K562 (cell line): Measurements from ENCODE around the gene FAM174B. TPM values are rescaled to one million over a fixed set of nuclear protein-coding genes. Genes with fewer than 3 reads are reported as not detected.

ENCODE experiments used
- BRD9 ChIP-seq: fragments of 450-650 bp; IDR thresholded peaks from 2 replicates; pipeline ENCODE4 v1.6.1; 2018; ENCODE audit warnings: low read depth; ENCODE audit not compliant: partially characterized antibody
- EHMT2 ChIP-seq: fragments of 450-650 bp; IDR thresholded peaks from 2 replicates; pipeline ENCODE4 v1.6.1; 2018; ENCODE audit warnings: antibody characterized with exemption
- ELF2 ChIP-seq: fragments of 250-450 bp; sonication (Bioruptor Pico); IDR thresholded peaks from 2 replicates; pipeline ENCODE4 v1.5.0; 2021; ENCODE audit warnings: mild to moderate bottlenecking
- ETV1 ChIP-seq: fragments of 450-650 bp; conservative IDR thresholded peaks from 2 replicates; pipeline ENCODE4 v1.6.1; 2016; ENCODE audit warnings: missing genetic modification characterization, control low read depth, low read depth, missing compliant biosample characterization
- L3MBTL2 ChIP-seq: fragments of 450-650 bp; IDR thresholded peaks from 2 replicates; pipeline ENCODE4 v1.6.1; 2016; ENCODE audit warnings: mild to moderate bottlenecking, moderate library complexity
- LCOR ChIP-seq: sonication (generic); formaldehyde crosslinking; IDR thresholded peaks from 2 replicates; pipeline ENCODE4 v1.8.0; 2022; ENCODE audit warnings: mild to moderate bottlenecking, missing genetic modification reagents
- MCM7 ChIP-seq, 2 experiments: fragments of 450-650 bp; IDR thresholded peaks; 2 replicates each; pipeline ENCODE4 v1.6.1; 2016 to 2018
- MTF1 ChIP-seq: fragments of 250-450 bp; sonication (Bioruptor Pico); IDR thresholded peaks from 2 replicates; pipeline ENCODE4 v1.9.0; 2021; ENCODE audit warnings: moderate library complexity, mild to moderate bottlenecking, inconsistent platforms, borderline replicate concordance
- NR2F6 ChIP-seq: fragments of 450-650 bp; formaldehyde crosslinking; IDR thresholded peaks from 2 replicates; pipeline ENCODE4 v1.4.0; 2020; ENCODE audit warnings: mild to moderate bottlenecking
- NUFIP1 ChIP-seq: fragments of 450-650 bp; IDR thresholded peaks from 2 replicates; pipeline ENCODE4 v1.6.1; 2018; ENCODE audit not compliant: partially characterized antibody
- RB1 ChIP-seq: fragments of 450-650 bp; IDR thresholded peaks from 2 replicates; pipeline ENCODE4 v1.6.1; 2017; ENCODE audit warnings: low read depth, mild to moderate bottlenecking
- RFX1 ChIP-seq: fragments of 450-650 bp; IDR thresholded peaks from 2 replicates; pipeline ENCODE4 v1.6.1; 2016; ENCODE audit warnings: mild to moderate bottlenecking, moderate library complexity
- RFX5 ChIP-seq: IDR thresholded peaks from 2 replicates; pipeline ENCODE4 v1.6.1; 2011; ENCODE audit warnings: low read depth, mild to moderate bottlenecking, improper control_type of control experiment, low read length
- SAFB2 ChIP-seq: fragments of 200-400 bp; formaldehyde crosslinking; IDR thresholded peaks from 2 replicates; pipeline ENCODE4 v1.6.1; 2018; ENCODE audit warnings: borderline replicate concordance, low read length, low read depth, moderate library complexity; ENCODE audit not compliant: severe bottlenecking
- SAP30 ChIP-seq: fragments of 200-600 bp; sonication (generic); IDR thresholded peaks from 2 replicates; pipeline ENCODE4 v1.6.1; 2012; ENCODE audit warnings: borderline replicate concordance, low read depth, mild to moderate bottlenecking, moderate library complexity, low read length, control low read depth, inconsistent platforms; ENCODE audit not compliant: insufficient read depth, poor library complexity, severe bottlenecking
- SRSF9 ChIP-seq: fragments of 200-400 bp; formaldehyde crosslinking; IDR thresholded peaks from 2 replicates; pipeline ENCODE4 v1.6.1; 2017; ENCODE audit warnings: low read depth, low read length, borderline replicate concordance
- SUPT5H ChIP-seq: fragments of 450-650 bp; IDR thresholded peaks from 2 replicates; pipeline ENCODE4 v1.6.1; 2016
- ZFPM2 ChIP-seq: fragments of 250-450 bp; sonication (Bioruptor Pico); IDR thresholded peaks from 2 replicates; pipeline ENCODE4 v1.5.1; 2022; ENCODE audit warnings: mild to moderate bottlenecking
- ZNF212 ChIP-seq: fragments of 450-650 bp; formaldehyde crosslinking; IDR thresholded peaks from 2 replicates; pipeline ENCODE4 v1.4.0; 2020; ENCODE audit warnings: mild to moderate bottlenecking
- ZNF436 ChIP-seq: fragments of 250-450, 450-650 bp; sonication (Bioruptor Pico); formaldehyde crosslinking; IDR thresholded peaks from 2 replicates; pipeline ENCODE4 v1.7.0; 2020; ENCODE audit warnings: mild to moderate bottlenecking
- polyA plus RNA-seq, 8 experiments: library from polyadenylated mRNA; depleted of rRNA in 4 of 8; stranded (reverse) in 5 of 8; unstranded in 3 of 8; fragments of >200 nt; fragmentation: Nextera tagmentation in 2 of 8; fragmentation: Illumina TruSeq in 1 of 8; extraction: Ambion mirVana in 2 of 8; extraction: Trizol in 1 of 8; gene quantifications; 2 replicates each; pipeline versions ENCODE4 v1.2.1 to v1.2.3, GENCODE V29; 2011 to 2014; ENCODE audit warnings: inconsistent platforms in 1 of 8, missing spikeins in 1 of 8
- total RNA-seq, 7 experiments: library from RNA; depleted of rRNA in 6 of 7; stranded (reverse); fragments of >200 nt in 6 of 7; fragmentation: Illumina TruSeq in 2 of 7; extraction: Trizol in 2 of 7; gene quantifications; 2 replicates each; pipeline versions ENCODE4 v1.2.1 to v1.2.3, GENCODE V29; 2011 to 2021; ENCODE audit warnings: low replicate concordance in 1 of 7
- TF ChIP-seq, protein P1 (sequence below): fragments of 250-450 bp; sonication (Bioruptor Pico); IDR thresholded peaks from 2 replicates; pipeline ENCODE4 v1.9.0; 2021; ENCODE audit warnings: mild to moderate bottlenecking, inconsistent platforms
- TF ChIP-seq, protein P2 (sequence below): sonication (generic); formaldehyde crosslinking; IDR thresholded peaks from 2 replicates; pipeline ENCODE4 v1.8.0; 2022; ENCODE audit warnings: mild to moderate bottlenecking, missing genetic modification reagents
- TF ChIP-seq, protein P3 (sequence below): fragments of 250-450 bp; sonication (Bioruptor Pico); IDR thresholded peaks from 2 replicates; pipeline ENCODE4 v1.4.0; 2020; ENCODE audit warnings: mild to moderate bottlenecking, moderate library complexity, borderline replicate concordance

The FAM174B gene
- total and polyA plus RNA-seq, 9 of the 15 experiments (the other 6 are each of a cell fraction or from before 2014, with no cell fraction given), result 0.39 to 2.7 (median 1.9) TPM; not detected in 1

DNA sequence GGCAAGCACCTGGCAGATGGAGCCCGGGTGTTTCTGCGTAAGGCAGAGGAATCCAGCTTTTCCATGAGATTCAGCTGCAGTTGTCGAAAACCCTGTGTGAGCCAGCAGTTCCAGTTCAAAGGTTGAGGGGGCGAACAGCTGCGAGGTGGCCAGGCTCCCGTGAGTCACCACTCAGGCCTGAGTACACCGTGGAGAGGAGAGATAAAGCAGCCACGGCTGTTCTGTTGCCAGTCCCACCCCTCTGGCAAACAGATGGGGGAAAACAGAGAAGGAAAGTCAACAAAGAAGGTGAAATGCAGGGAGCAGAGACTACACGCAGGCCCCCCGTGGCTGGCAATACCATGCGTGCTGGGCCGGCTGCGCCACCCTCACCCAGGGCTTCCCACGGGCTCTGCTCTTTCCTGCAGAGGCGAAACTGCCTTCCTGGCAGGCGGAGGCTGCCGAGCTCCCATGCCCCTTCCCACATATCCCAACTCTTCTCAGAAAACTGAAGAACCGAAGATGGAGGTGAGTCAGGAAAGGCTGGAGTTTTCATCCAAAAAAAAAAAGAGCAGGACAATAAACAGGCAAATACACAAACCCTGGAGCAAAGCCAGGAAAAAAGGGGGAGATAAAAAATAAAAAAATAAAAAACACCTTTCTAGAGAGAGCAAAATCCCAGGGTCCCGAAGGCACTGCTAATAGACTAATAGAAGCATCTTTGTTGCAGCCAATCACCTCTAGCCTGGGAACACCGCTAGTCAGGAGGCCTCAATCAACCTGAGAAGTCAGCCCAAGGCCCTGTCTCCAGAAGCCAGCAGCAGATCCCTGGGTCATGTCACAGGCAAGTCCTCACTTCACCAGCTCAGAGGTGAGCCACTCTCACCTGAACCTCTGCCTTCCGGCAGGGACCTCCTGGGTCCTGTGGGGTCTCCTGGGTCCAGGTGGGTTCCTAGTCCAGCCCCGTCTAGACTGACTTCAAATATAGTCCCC lies 37.7 kb downstream of the FAM174B start (continued):
- TF ChIP-seq SRSF9 (no peak), ELF2 (no peak), NR2F6 (CRISPR knock-in tag) (no peak), L3MBTL2 (peak; percentile 39; the same call in 1 of the 2 replicates), RFX5 (no peak), SUPT5H (no peak), ZNF212 (no peak), ZNF436 (CRISPR knock-in tag) (no peak), NUFIP1 (no peak), MCM7 (IDR thresholded peaks at IDR 0.05) (no peak), LCOR (CRISPR knock-in tag) (no peak), MTF1 (CRISPR knock-in tag) (no peak), RB1 (no peak), SAP30 (no peak), EHMT2 (no peak), SAFB2 (no peak), ETV1 (tag) (no peak), ZFPM2 (CRISPR knock-in tag) (no peak), BRD9 (no peak), RFX1 (no peak)
- TF ChIP-seq, protein P1, sequence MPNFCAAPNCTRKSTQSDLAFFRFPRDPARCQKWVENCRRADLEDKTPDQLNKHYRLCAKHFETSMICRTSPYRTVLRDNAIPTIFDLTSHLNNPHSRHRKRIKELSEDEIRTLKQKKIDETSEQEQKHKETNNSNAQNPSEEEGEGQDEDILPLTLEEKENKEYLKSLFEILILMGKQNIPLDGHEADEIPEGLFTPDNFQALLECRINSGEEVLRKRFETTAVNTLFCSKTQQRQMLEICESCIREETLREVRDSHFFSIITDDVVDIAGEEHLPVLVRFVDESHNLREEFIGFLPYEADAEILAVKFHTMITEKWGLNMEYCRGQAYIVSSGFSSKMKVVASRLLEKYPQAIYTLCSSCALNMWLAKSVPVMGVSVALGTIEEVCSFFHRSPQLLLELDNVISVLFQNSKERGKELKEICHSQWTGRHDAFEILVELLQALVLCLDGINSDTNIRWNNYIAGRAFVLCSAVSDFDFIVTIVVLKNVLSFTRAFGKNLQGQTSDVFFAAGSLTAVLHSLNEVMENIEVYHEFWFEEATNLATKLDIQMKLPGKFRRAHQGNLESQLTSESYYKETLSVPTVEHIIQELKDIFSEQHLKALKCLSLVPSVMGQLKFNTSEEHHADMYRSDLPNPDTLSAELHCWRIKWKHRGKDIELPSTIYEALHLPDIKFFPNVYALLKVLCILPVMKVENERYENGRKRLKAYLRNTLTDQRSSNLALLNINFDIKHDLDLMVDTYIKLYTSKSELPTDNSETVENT, result no peak
- TF ChIP-seq, protein P2, sequence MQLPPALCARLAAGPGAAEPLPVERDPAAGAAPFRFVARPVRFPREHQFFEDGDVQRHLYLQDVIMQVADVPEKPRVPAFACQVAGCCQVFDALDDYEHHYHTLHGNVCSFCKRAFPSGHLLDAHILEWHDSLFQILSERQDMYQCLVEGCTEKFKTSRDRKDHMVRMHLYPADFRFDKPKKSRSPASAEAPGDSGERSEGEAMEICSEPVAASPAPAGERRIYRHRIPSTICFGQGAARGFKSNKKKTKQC (CRISPR knock-in tag), result no peak
- TF ChIP-seq, protein P3, sequence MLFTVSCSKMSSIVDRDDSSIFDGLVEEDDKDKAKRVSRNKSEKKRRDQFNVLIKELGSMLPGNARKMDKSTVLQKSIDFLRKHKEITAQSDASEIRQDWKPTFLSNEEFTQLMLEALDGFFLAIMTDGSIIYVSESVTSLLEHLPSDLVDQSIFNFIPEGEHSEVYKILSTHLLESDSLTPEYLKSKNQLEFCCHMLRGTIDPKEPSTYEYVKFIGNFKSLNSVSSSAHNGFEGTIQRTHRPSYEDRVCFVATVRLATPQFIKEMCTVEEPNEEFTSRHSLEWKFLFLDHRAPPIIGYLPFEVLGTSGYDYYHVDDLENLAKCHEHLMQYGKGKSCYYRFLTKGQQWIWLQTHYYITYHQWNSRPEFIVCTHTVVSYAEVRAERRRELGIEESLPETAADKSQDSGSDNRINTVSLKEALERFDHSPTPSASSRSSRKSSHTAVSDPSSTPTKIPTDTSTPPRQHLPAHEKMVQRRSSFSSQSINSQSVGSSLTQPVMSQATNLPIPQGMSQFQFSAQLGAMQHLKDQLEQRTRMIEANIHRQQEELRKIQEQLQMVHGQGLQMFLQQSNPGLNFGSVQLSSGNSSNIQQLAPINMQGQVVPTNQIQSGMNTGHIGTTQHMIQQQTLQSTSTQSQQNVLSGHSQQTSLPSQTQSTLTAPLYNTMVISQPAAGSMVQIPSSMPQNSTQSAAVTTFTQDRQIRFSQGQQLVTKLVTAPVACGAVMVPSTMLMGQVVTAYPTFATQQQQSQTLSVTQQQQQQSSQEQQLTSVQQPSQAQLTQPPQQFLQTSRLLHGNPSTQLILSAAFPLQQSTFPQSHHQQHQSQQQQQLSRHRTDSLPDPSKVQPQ (CRISPR knock-in tag), result no peak
